Measurements from ENCODE around the gene SNCAIP. TPM values are rescaled to one million over a fixed set of nuclear protein-coding genes. Genes with fewer than 3 reads are reported as not detected.

The SNCAIP gene
- total RNA-seq, 1 experiment from 2014 or later = not detected

DNA sequence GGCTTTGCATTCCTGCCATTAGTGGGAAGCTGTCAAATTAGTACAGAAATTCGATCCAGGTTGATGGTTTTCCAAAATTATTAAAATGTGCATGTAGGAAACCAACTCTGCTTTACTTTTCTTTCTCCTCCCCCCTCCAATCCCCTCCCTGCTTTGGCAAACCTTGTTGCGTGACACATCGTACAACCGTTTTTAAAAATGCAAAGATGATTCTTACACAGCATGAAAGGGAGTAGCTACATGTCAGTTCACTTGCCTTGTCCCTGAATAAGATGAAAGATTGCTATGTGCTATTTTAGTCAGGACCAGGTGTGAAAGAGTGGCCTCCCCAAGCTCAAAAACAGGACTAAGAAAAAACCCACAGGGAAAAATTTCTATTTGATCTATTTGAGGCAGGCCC lies 11.7 kb downstream of the SNCAIP start:
- H3K36me3 ChIP-seq (ENCODE audit: control insufficient read depth, insufficient read depth, low read length) = no peaks in the 10 kb centered on the region
- ChIA-PET POLR2A (interaction anchor here (0.6 kb wide), 1 partner anchor 20 kb away, joined by 3 read pairs; no protein-coding TSS in a partner anchor), CTCF (interaction anchor here (0.6 kb wide), 1 partner anchor 107 kb away, joined by 5 read pairs; no protein-coding TSS in a partner anchor)
- peaks cover 2% of the 10 kb centered on the region for H3K27me3 ChIP-seq (ENCODE audit: control insufficient read depth, insufficient read depth, low read length)
- ATAC-seq (no peak), DNase-seq (ENCODE audit: low read depth, low spot score) (no peak)
- no TSS peak for BruUV-seq (replicated peaks)
- intact Hi-C loops (cut with micrococcal nuclease; ENCODE audit: unreplicated experiment) (no loop called here), in situ Hi-C loops (cut with HindIII; ENCODE audit: low pct_unique_long_range_greater_than_20kb, low sequenced_read_pairs) (no loop called here)
- TF ChIP-seq REST (IDR thresholded peaks at IDR 0.05; ENCODE audit: insufficient read depth in 1 of 2, low read depth in 2 of 2, low read length in 1 of 2) = no peak
- no peak for TF ChIP-seq SIN3A (IDR thresholded peaks at IDR 0.05; ENCODE audit: borderline replicate concordance, insufficient read depth, low read depth, low read length)
- TF ChIP-seq TCF7L2 (IDR thresholded peaks at IDR 0.05; ENCODE audit: low read depth, low read length) = no peak
- no peak for TF ChIP-seq POLR2AphosphoS5 (IDR thresholded peaks at IDR 0.05; ENCODE audit: low read depth, low read length)
- TF ChIP-seq, protein P1, sequence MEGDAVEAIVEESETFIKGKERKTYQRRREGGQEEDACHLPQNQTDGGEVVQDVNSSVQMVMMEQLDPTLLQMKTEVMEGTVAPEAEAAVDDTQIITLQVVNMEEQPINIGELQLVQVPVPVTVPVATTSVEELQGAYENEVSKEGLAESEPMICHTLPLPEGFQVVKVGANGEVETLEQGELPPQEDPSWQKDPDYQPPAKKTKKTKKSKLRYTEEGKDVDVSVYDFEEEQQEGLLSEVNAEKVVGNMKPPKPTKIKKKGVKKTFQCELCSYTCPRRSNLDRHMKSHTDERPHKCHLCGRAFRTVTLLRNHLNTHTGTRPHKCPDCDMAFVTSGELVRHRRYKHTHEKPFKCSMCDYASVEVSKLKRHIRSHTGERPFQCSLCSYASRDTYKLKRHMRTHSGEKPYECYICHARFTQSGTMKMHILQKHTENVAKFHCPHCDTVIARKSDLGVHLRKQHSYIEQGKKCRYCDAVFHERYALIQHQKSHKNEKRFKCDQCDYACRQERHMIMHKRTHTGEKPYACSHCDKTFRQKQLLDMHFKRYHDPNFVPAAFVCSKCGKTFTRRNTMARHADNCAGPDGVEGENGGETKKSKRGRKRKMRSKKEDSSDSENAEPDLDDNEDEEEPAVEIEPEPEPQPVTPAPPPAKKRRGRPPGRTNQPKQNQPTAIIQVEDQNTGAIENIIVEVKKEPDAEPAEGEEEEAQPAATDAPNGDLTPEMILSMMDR (IDR thresholded peaks at IDR 0.05) = no peak
- H3K4me3 ChIP-seq (ENCODE audit: low read depth in 2 of 2, low read length in 2 of 2) = no peak overlapping the region
- H3K4me1 ChIP-seq (ENCODE audit: control insufficient read depth, insufficient read depth, low read length) = no peaks in the 10 kb centered on the region
- no peaks in the 10 kb centered on the region for H3K9me3 ChIP-seq (ENCODE audit: control insufficient read depth, insufficient read depth, low read depth, low read length)
- H3K27ac ChIP-seq (ENCODE audit: low read length) = no peak overlapping the region

- no peak for TF ChIP-seq TCF7L2 (IDR thresholded peaks at IDR 0.05; ENCODE audit: low read depth, low read length)
- TF ChIP-seq SIN3A (IDR thresholded peaks at IDR 0.05; ENCODE audit: borderline replicate concordance, insufficient read depth, low read depth, low read length) = no peak
- TF ChIP-seq REST (IDR thresholded peaks at IDR 0.05; ENCODE audit: insufficient read depth in 1 of 2, low read depth in 2 of 2, low read length in 1 of 2) = no peak
- TF ChIP-seq, protein P1 (IDR thresholded peaks at IDR 0.05) = no peak
- no peak for TF ChIP-seq POLR2AphosphoS5 (IDR thresholded peaks at IDR 0.05; ENCODE audit: low read depth, low read length)
- no peak overlapping the region for H3K27ac ChIP-seq (ENCODE audit: low read length)
- no peaks in the 10 kb centered on the region for H3K36me3 ChIP-seq (ENCODE audit: control insufficient read depth, insufficient read depth, low read length)
- ATAC-seq (no peak), DNase-seq (ENCODE audit: low read depth, low spot score) (no peak)
- no peaks in the 10 kb centered on the region for H3K4me1 ChIP-seq (ENCODE audit: control insufficient read depth, insufficient read depth, low read length)
- H3K4me3 ChIP-seq (ENCODE audit: low read depth in 2 of 2, low read length in 2 of 2) = no peak overlapping the region
- BruUV-seq (replicated peaks) = no TSS peak
- CTCF ChIA-PET = no interaction called here
- POLR2A ChIA-PET = interaction anchor here (0.5 kb wide), 1 partner anchor 438 kb away, joined by 3 read pairs; no protein-coding TSS in a partner anchor
- H3K27me3 ChIP-seq (ENCODE audit: control insufficient read depth, insufficient read depth, low read length) = peaks cover 2% of the 10 kb centered on the region
- in situ Hi-C loops (cut with HindIII; ENCODE audit: low pct_unique_long_range_greater_than_20kb, low sequenced_read_pairs) (no loop called here), intact Hi-C loops (cut with micrococcal nuclease; ENCODE audit: unreplicated experiment) (no loop called here)
- no peaks in the 10 kb centered on the region for H3K9me3 ChIP-seq (ENCODE audit: control insufficient read depth, insufficient read depth, low read depth, low read length)
Measured at GRCh38 chr5:122327110-122327509, 15.1 kb downstream of the SNCAIP start.
